Muscle of leg (tissue), 11 donors: ENCODE measurements around the gene PIAS1. TPM values are rescaled to one million over a fixed set of nuclear protein-coding genes. Genes with fewer than 3 reads are reported as not detected.
"Not testable (repeated sequence)": the region's sequence is repeated elsewhere in the genome, so short reads cannot be mapped to it uniquely, and the experiment has no call there.

Source experiments
- DNase-seq: peaks from one replicate; pipeline ENCODE4 v3.0.0; 2013
- H3K27ac ChIP-seq: one replicate; pipeline ENCODE4 v1.5.1; 2013; ENCODE audit warnings: mild to moderate bottlenecking, low read length, control low read depth
- H3K27me3 ChIP-seq: one replicate; pipeline ENCODE4 v1.6.1; 2013; ENCODE audit warnings: low read length; ENCODE audit not compliant: control insufficient read depth, insufficient read depth
- H3K36me3 ChIP-seq: one replicate; pipeline ENCODE4 v1.6.1; 2013; ENCODE audit warnings: low read length; ENCODE audit not compliant: control insufficient read depth, insufficient read depth
- H3K4me1 ChIP-seq: one replicate; pipeline ENCODE4 v1.6.1; 2013; ENCODE audit warnings: low read length; ENCODE audit not compliant: control insufficient read depth, insufficient read depth
- H3K4me3 ChIP-seq: one replicate; pipeline ENCODE4 v1.5.1; 2013; ENCODE audit warnings: low read length, control low read depth
- H3K9me3 ChIP-seq: replicated peaks from 2 replicates; pipeline ENCODE4 v1.6.1; 2013; ENCODE audit warnings: low read depth, low read length; ENCODE audit not compliant: control insufficient read depth
- WGBS: methylation state at CpG from one replicate; pipeline ENCODE4 v1.1.5; 2013; ENCODE audit warnings: missing lambda C conversion rate; ENCODE audit not compliant: insufficient coverage; 5-methylcytosine and 5-hydroxymethylcytosine counted together
- polyA plus RNA-seq, 8 donors: library from polyadenylated mRNA; unstranded; fragments of 120-200 nt; gene quantifications; one replicate each; pipeline versions ENCODE4 v1.2.1 to v1.2.3, GENCODE V29; 2013; ENCODE audit warnings: inconsistent platforms in 1 of 8, low replicate concordance in 1 of 8; ENCODE audit not compliant: insufficient read length in 8 of 8, insufficient read depth in 1 of 8
- total RNA-seq: library from RNA; stranded (reverse); fragments of 120-200 nt; gene quantifications from one replicate; pipeline ENCODE4 v1.2.4, GENCODE V29; 2013

Gene PIAS1
- total and polyA plus RNA-seq, 9 donors, result 18.8 to 31.9 (median 24.2) TPM

GRCh38 chr15:68197661-68198437 lies 143.7 kb downstream of the PIAS1 start:
- Histone ChIP-seq H3K9me3 (no peaks in the 10 kb centered on the region), H3K27me3 (no peaks in the 10 kb centered on the region), H3K36me3 (peaks cover 14% of the 10 kb centered on the region), H3K27ac (no peak overlapping the region), H3K4me3 (no peak overlapping the region), H3K4me1 (peaks cover 27% of the 10 kb centered on the region)
- WGBS, result 87% methylated on average over 7 of the region's 11 CpGs
- no peak for DNase-seq

- no peak overlapping the region for H3K27ac ChIP-seq
- no peaks in the 10 kb centered on the region for H3K36me3 ChIP-seq
- 54% methylated on average over 10 of the region's 11 CpGs for WGBS
- DNase-seq, result no peak
- no peak overlapping the region for H3K4me3 ChIP-seq
- no peaks in the 10 kb centered on the region for H3K9me3 ChIP-seq
- peaks cover 33% of the 10 kb centered on the region for H3K4me1 ChIP-seq
- H3K27me3 ChIP-seq, result no peaks in the 10 kb centered on the region
Measured at GRCh38 chr15:68199340-68199739, 145.2 kb downstream of the PIAS1 start.

- no peaks in the 10 kb centered on the region for H3K9me3 ChIP-seq
- H3K4me3 ChIP-seq, result no peak overlapping the region
- H3K27ac ChIP-seq, result no peak overlapping the region
- H3K36me3 ChIP-seq, result no peaks in the 10 kb centered on the region
- no peak for DNase-seq
- WGBS, result 36% methylated on average over 8 of the region's 16 CpGs
- no peaks in the 10 kb centered on the region for H3K27me3 ChIP-seq
- H3K4me1 ChIP-seq, result peaks cover 42% of the 10 kb centered on the region
Measured at GRCh38 chr15:68200016-68200861, 146.1 kb downstream of the PIAS1 start.

- peaks cover 53% of the 10 kb centered on the region for H3K4me1 ChIP-seq
- no peak overlapping the region for H3K4me3 ChIP-seq
- no peak for DNase-seq
- H3K27me3 ChIP-seq, result no peaks in the 10 kb centered on the region
- 76% methylated on average over 7 of the region's 7 CpGs for WGBS
- no peak overlapping the region for H3K27ac ChIP-seq
- no peaks in the 10 kb centered on the region for H3K9me3 ChIP-seq
- no peaks in the 10 kb centered on the region for H3K36me3 ChIP-seq
Measured at GRCh38 chr15:68201153-68201878, 147.2 kb downstream of the PIAS1 start.

- no peaks in the 10 kb centered on the region for H3K9me3 ChIP-seq
- H3K4me1 ChIP-seq, result peaks cover 54% of the 10 kb centered on the region
- peaks cover 2% of the 10 kb centered on the region for H3K36me3 ChIP-seq
- H3K27me3 ChIP-seq, result no peaks in the 10 kb centered on the region
- H3K4me3 ChIP-seq, result no peak overlapping the region
- H3K27ac ChIP-seq, result no peak overlapping the region
- DNase-seq, result no peak
- WGBS, result no CpG with 5 or more reads among the region's 3 CpGs
Measured at GRCh38 chr15:68201879-68202261, 147.8 kb downstream of the PIAS1 start.

GRCh38 chr15:68202994-68203393 lies 148.9 kb downstream of the PIAS1 start:
- not testable (repeated sequence) for H3K9me3 ChIP-seq, H3K27ac ChIP-seq, H3K4me3 ChIP-seq, H3K36me3 ChIP-seq, H3K27me3 ChIP-seq, DNase-seq
- peaks cover 45% of the 10 kb centered on the region for H3K4me1 ChIP-seq
- WGBS, result 95% methylated on average over 3 of the region's 7 CpGs

- Histone ChIP-seq H3K27ac (no peak overlapping the region), H3K9me3 (no peaks in the 10 kb centered on the region), H3K4me1 (peaks cover 45% of the 10 kb centered on the region), H3K27me3 (no peaks in the 10 kb centered on the region), H3K36me3 (peaks cover 2% of the 10 kb centered on the region), H3K4me3 (no peak overlapping the region)
- WGBS, result 75% methylated on average over 4 of the region's 5 CpGs
- DNase-seq, result no peak
Measured at GRCh38 chr15:68203486-68203885, 149.4 kb downstream of the PIAS1 start.

GRCh38 chr15:68203956-68204355 lies 149.8 kb downstream of the PIAS1 start:
- no peaks in the 10 kb centered on the region for H3K9me3 ChIP-seq
- H3K4me3 ChIP-seq, result no peak overlapping the region
- 89% methylated on average over 4 of the region's 5 CpGs for WGBS
- H3K27ac ChIP-seq, result no peak overlapping the region
- H3K4me1 ChIP-seq, result peaks cover 49% of the 10 kb centered on the region
- no peak for DNase-seq
- H3K36me3 ChIP-seq, result peaks cover 2% of the 10 kb centered on the region
- H3K27me3 ChIP-seq, result no peaks in the 10 kb centered on the region

GRCh38 chr15:68204361-68204760 lies 150.2 kb downstream of the PIAS1 start:
- 57% methylated on average over 5 of the region's 7 CpGs for WGBS
- Histone ChIP-seq H3K4me1 (peaks cover 49% of the 10 kb centered on the region), H3K27me3 (no peaks in the 10 kb centered on the region), H3K27ac (no peak overlapping the region), H3K36me3 (peaks cover 2% of the 10 kb centered on the region), H3K9me3 (no peaks in the 10 kb centered on the region), H3K4me3 (peak overlapping the region; percentile 3)
- no peak for DNase-seq
